Rectal smooth muscle tissue (tissue), 1 donor: ENCODE measurements around the gene KIF3B.
"Not testable (repeated sequence)": the region's sequence is repeated elsewhere in the genome, so short reads cannot be mapped to it uniquely, and the experiment has no call there.

Source experiments
- H3K27ac ChIP-seq: one replicate; pipeline ENCODE4 v1.7.0; 2013; ENCODE audit warnings: low read depth, low read length, inconsistent platforms
- H3K27me3 ChIP-seq: one replicate; pipeline ENCODE4 v1.7.0; 2013; ENCODE audit warnings: low read length; ENCODE audit not compliant: control insufficient read depth, insufficient read depth
- H3K36me3 ChIP-seq: one replicate; pipeline ENCODE4 v1.7.0; 2013; ENCODE audit warnings: low read length; ENCODE audit not compliant: control insufficient read depth, insufficient read depth
- H3K4me1 ChIP-seq: one replicate; pipeline ENCODE4 v1.7.0; 2013; ENCODE audit warnings: low read length; ENCODE audit not compliant: control insufficient read depth, insufficient read depth
- H3K4me3 ChIP-seq: one replicate; pipeline ENCODE4 v1.7.0; 2013; ENCODE audit warnings: low read length
- H3K9ac ChIP-seq: one replicate; pipeline ENCODE4 v1.7.0; 2013; ENCODE audit warnings: low read length

KIF3B gene

DNA sequence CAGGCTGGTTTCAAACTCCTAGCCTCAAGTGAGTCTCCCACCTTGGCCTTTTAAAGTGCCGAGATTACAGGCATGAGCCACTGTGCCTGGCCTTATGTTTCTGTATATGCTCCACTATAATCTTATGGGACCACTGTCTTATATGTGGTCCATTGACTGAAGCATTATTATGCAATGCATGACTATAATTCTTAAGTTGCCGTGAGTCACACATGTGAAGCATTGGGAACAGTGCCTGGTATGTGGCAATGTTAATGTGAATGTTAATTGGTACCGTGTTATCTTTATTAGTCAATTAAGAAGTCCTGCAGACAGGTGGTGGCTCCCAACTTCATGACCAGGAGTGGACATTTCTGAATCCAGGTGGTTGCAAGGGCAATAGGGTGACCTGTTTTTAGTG, 66.0 kb downstream of the KIF3B start:
- no peaks in the 10 kb centered on the region for H3K4me1 ChIP-seq
- H3K36me3 ChIP-seq, result no peaks in the 10 kb centered on the region
- H3K4me3 ChIP-seq, result no peak overlapping the region
- no peaks in the 10 kb centered on the region for H3K27me3 ChIP-seq
- no peak overlapping the region for H3K9ac ChIP-seq
- H3K27ac ChIP-seq, result no peak overlapping the region

DNA sequence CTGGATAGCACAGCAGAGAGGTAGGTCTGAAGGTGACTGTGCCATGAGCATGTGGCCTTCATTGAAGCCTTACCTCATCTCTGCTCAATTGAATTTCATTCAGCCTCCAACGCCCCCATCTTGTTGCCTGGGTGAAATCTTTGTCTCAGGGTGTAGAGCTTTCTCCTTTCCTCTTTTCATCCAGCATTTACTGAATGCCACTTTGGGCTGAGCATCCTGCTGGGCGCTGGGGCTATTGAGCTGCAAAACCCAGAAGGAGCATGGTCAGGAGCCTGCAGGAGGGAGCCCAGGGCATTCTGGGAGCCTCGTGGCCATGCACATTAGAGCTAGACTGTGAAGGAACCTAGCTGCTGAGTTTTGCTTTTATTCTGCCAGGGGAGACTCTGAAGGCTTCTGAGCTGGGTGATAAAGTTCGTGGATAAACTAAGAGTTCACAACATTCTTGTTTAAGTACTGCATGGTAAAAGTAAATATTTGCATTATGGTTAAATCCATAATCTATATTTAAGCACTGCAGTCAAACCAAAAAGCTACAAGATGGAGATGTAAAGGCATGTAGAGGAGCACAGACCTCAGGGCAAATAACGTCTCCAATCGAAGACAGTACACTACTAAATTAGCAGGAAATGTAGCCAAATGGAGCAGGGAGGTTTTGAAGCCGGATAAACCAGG, 67.5 kb downstream of the KIF3B start:
- Histone ChIP-seq H3K27me3 (no peaks in the 10 kb centered on the region), H3K9ac (no peak overlapping the region), H3K4me3 (no peak overlapping the region), H3K27ac (no peak overlapping the region), H3K4me1 (no peaks in the 10 kb centered on the region), H3K36me3 (no peaks in the 10 kb centered on the region)

DNA sequence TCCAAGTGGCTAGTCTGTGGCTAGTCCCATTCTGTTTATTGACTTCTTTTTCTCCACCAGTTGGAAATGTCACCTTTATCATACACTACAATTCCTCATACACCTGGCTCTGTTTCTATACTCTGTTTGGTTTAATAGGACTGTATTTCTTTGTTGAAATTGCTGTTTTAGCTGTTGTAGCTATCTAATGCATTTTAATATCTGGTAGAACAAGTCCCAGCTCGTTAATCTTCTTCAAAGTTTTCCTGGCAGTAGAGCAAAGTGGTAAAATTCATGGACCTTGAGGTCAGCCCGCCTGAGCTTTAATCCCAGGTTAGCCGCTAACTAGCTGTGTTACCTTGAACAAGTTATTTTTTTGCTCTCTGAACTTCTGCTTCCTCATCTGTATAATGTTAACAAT, 70.8 kb downstream of the KIF3B start:
- H3K4me1 ChIP-seq, result no peaks in the 10 kb centered on the region
- H3K36me3 ChIP-seq, result no peaks in the 10 kb centered on the region
- no peak overlapping the region for H3K27ac ChIP-seq
- no peak overlapping the region for H3K9ac ChIP-seq
- H3K27me3 ChIP-seq, result no peaks in the 10 kb centered on the region
- no peak overlapping the region for H3K4me3 ChIP-seq

DNA sequence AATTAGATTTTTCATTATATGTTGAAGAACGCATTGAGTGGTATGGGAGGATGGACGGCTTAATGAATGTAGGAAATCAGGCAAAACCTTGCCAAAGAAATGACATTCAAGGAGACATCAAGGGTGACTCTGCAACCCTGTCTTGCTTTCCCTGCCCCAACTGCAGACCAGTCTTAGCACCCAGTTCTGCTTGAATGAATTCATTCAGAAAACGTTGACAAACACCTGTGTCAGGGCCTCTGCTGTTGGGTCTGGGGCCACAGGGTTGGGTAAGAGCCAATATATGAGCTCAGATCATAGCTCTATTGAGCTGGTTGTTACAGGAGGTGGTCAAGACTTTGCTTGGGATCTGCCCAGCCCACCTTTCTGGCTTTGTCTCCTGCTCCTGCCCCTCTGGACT, 73.0 kb downstream of the KIF3B start:
- H3K4me1 ChIP-seq, result peaks cover 6% of the 10 kb centered on the region
- no peaks in the 10 kb centered on the region for H3K36me3 ChIP-seq
- H3K4me3 ChIP-seq, result no peak overlapping the region
- no peaks in the 10 kb centered on the region for H3K27me3 ChIP-seq
- no peak overlapping the region for H3K27ac ChIP-seq
- H3K9ac ChIP-seq, result no peak overlapping the region

- Histone ChIP-seq H3K4me3 (no peak overlapping the region), H3K27ac (no peak overlapping the region), H3K4me1 (peaks cover 10% of the 10 kb centered on the region), H3K27me3 (no peaks in the 10 kb centered on the region), H3K36me3 (no peaks in the 10 kb centered on the region), H3K9ac (no peak overlapping the region)
Observed at GRCh38 chr20:32352121-32352720, 74.8 kb downstream of the KIF3B start.

DNA sequence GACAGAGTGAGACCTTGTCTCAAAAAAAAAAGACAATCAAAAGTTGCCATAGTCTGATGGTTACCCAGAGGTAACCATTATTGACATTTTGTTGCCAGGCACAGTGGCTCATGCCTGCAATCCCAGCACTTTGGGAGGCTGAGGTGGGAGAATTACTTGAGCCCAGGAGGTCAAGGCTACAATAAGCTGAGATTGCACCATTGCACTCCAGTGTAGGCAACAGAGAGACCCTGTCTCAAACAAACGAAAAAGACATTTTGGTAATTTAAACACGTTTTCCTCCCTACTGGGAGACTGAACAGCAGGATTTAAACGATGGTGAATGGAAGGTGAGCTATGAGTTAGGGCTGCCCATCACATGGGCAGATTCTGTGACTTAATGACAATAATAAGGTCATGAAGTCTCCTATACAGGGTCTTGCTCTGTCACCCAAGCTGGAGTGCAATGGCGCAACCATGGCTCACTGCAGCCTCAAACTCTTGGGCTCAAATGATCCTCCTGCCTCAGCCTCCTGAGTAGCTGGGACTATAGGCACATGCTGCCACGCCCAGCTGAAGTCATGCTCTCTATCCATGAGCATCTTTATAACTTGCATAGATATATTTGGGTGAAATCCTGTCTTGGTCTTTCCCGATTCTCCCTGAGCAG, 76.5 kb downstream of the KIF3B start:
- Histone ChIP-seq H3K4me1 (peaks cover 10% of the 10 kb centered on the region), H3K27me3 (no peaks in the 10 kb centered on the region), H3K4me3 (no peak overlapping the region), H3K27ac (no peak overlapping the region), H3K9ac (no peak overlapping the region), H3K36me3 (no peaks in the 10 kb centered on the region)

DNA sequence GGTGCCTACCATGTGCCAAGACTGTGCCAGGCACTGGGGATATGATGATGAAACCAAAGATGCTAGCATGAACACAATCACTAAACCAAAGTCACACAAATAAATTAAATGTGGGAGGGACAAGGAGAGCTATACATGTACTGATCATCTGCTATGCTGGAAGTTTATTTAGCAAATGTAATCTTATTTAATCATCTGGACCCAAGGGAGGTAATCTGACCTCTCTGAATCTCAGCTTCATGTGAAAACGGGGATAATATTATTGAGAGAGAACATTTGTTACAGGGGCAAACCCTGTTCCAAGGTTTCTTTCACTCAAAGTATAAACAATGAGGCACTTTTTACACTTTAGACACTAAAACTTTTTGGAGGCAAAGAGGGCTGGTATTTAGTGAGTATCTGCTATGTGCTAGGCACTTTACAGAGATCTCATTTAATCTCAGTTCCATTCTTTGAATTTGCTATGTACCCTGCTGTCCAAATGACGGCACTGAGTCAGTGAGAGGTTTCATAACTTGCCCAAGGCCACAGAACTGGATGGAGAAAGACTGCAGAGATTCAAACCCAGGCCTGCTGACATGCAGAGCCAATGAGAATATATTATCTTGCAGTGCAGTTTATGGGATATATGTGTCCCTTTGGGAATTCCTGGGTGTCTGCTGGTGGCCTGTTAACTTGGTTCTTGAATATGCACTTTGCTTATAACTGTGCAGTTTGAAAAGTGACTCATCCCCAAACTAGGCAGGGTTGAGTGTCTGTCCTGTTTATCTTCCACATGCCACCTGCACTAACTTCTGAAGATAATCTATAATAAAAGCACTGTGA, 77.4 kb downstream of the KIF3B start:
- Histone ChIP-seq H3K36me3 (no peaks in the 10 kb centered on the region), H3K27me3 (no peaks in the 10 kb centered on the region), H3K27ac (peak overlapping the region; percentile 63), H3K9ac (no peak overlapping the region), H3K4me3 (no peak overlapping the region), H3K4me1 (peaks cover 14% of the 10 kb centered on the region)

DNA sequence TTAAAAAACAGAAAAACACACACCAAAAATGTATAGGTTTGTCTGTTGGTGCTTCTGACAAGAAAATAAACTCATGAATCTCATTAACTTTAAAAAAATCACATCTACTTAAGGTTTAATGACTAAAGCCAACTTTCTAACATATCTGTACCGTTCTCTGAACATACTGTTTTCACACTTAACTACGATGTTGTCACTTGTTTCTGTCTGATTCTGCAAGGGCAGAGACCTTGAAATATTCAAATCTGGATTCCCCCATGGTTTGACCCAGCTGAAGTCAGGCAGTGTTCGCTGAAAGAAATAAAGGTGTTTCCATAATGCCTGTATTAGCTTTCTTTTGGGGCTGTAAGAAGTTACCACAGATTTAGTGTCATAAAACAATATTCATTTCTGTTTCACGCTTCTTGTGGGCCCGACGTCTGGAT, 78.0 kb downstream of the KIF3B start:
- no peaks in the 10 kb centered on the region for H3K27me3 ChIP-seq
- H3K36me3 ChIP-seq, result no peaks in the 10 kb centered on the region
- H3K27ac ChIP-seq, result peak overlapping the region; percentile 63
- no peak overlapping the region for H3K9ac ChIP-seq
- H3K4me3 ChIP-seq, result no peak overlapping the region
- peaks cover 20% of the 10 kb centered on the region for H3K4me1 ChIP-seq

- not testable (repeated sequence) for H3K9ac ChIP-seq
- H3K4me1 ChIP-seq, result peaks cover 20% of the 10 kb centered on the region
Observed at GRCh38 chr20:32355907-32356621, 78.6 kb downstream of the KIF3B start.

DNA sequence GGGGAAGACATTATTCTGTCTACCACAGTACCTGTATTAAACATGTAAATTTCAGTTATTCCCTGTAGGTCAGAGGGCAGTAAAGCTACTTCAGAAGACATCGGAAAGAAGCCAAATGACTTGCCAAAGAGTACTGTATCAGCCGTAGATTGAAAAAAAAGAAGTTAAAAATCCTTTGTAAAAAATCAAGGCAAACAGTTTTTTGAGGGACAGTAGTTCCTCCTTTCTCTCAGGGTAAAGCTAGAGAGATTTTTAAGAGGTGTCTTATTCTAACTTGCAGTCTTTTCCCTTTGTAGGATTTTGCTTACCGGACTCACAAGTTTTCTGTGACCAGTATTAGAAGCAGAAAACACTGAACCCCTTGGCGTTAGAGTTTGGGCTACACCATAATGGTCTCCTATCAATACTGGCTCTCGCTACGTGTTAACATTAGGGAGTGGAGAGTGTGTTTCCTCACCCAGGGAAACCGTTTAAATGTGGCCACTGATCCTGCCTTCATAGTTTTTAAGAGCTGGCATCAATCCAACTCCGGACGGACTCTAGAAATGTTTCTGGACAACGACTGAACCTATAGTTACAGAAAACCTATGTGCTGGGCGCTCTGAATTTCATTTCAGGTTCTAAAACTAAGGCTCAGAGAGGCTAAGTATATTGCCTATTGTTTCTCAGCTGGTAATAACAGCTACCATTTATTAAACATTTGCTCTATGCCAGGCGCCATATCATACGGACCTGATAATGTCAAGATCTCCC, 79.3 kb downstream of the KIF3B start:
- Histone ChIP-seq H3K27me3 (no peaks in the 10 kb centered on the region), H3K27ac (peak overlapping the region; percentile 99), H3K9ac (peak overlapping the region; percentile 93), H3K4me1 (peaks cover 20% of the 10 kb centered on the region), H3K36me3 (no peaks in the 10 kb centered on the region), H3K4me3 (peak overlapping the region; percentile 90)

More at GRCh38 chr20:32355907-32356621, 78.6 kb downstream of the KIF3B start:
- H3K27ac ChIP-seq, result peak overlapping the region; percentile 99
- not testable (repeated sequence) for H3K27me3 ChIP-seq, H3K36me3 ChIP-seq, H3K4me3 ChIP-seq

DNA sequence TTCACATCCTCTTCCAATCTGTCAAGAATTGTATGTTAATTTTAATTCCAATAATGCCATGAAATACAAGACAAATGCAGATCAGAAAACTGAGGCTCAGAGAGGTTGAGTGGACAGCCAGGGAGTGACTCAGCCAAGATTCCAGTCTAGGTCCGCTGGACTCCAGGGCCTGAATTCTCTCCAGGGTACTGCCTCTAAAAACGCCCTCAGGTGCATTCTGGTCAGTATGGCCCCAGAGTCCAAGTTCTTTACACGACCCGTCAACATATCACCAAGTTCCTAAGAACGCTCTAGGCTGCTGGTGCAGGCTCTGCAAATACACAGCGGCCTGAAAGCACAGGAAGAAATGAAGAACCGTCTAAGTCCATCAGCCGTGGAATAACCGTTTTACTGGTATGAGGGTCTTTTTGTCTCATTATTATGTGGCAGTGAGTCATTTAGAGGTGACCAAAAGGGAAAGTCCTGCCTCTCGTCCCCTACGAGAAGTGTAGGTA, 80.0 kb downstream of the KIF3B start:
- peak overlapping the region; percentile 90 for H3K4me3 ChIP-seq
- peak overlapping the region; percentile 99 for H3K27ac ChIP-seq
- no peaks in the 10 kb centered on the region for H3K36me3 ChIP-seq
- peak overlapping the region; percentile 93 for H3K9ac ChIP-seq
- no peaks in the 10 kb centered on the region for H3K27me3 ChIP-seq
- H3K4me1 ChIP-seq, result peaks cover 20% of the 10 kb centered on the region
